Measurements from ENCODE around the gene POLR3A.

The POLR3A gene

GRCh38 chr10:77978360-77978759 is 51.0 kb downstream of the POLR3A start:
- no peak for DNase-seq (ENCODE audit: low read depth, low spot score)

GRCh38 chr10:77977934-77978333 is 51.4 kb downstream of the POLR3A start:
- DNase-seq (ENCODE audit: low read depth, low spot score): no peak

GRCh38 chr10:77977016-77977415 is 52.3 kb downstream of the POLR3A start:
- DNase-seq (ENCODE audit: low read depth, low spot score): no peak

GRCh38 chr10:77975086-77975666 is 54.1 kb downstream of the POLR3A start:
- no peak for DNase-seq (ENCODE audit: low read depth, low spot score)

- DNase-seq (ENCODE audit: low read depth, low spot score): peak; percentile 64
These were observed 54.8 kb downstream of the POLR3A start for GRCh38 chr10:77974396-77975074.

- no peak for DNase-seq (ENCODE audit: low read depth, low spot score)
These were observed 56.0 kb downstream of the POLR3A start for GRCh38 chr10:77973276-77973675.

- DNase-seq (ENCODE audit: low read depth, low spot score): no peak
These were observed 57.2 kb downstream of the POLR3A start for GRCh38 chr10:77972148-77972547.

- DNase-seq (ENCODE audit: low read depth, low spot score): no peak
These were observed 57.5 kb downstream of the POLR3A start for GRCh38 chr10:77971804-77972144.

- peak; percentile 33 for DNase-seq (ENCODE audit: low read depth, low spot score)
These were observed 58.2 kb downstream of the POLR3A start for GRCh38 chr10:77970869-77971803.

GRCh38 chr10:77969114-77969513 is 60.2 kb downstream of the POLR3A start:
- DNase-seq (ENCODE audit: low read depth, low spot score): no peak

GRCh38 chr10:77967611-77968022 is 61.7 kb downstream of the POLR3A start:
- no peak for DNase-seq (ENCODE audit: low read depth, low spot score)

- no peak for DNase-seq (ENCODE audit: low read depth, low spot score)
These were observed 64.0 kb downstream of the POLR3A start for GRCh38 chr10:77965294-77965693.

- DNase-seq (ENCODE audit: low read depth, low spot score): no peak
These were observed 64.5 kb downstream of the POLR3A start for GRCh38 chr10:77964811-77965210.

GRCh38 chr10:77963901-77964300 is 65.4 kb downstream of the POLR3A start:
- no peak for DNase-seq (ENCODE audit: low read depth, low spot score)

GRCh38 chr10:77962350-77963146 is 66.8 kb downstream of the POLR3A start:
- no peak for DNase-seq (ENCODE audit: low read depth, low spot score)

GRCh38 chr10:77961668-77962067 is 67.6 kb downstream of the POLR3A start:
- no peak for DNase-seq (ENCODE audit: low read depth, low spot score)

- no peak for DNase-seq (ENCODE audit: low read depth, low spot score)
These were observed 68.4 kb downstream of the POLR3A start for GRCh38 chr10:77960829-77961329.

- DNase-seq (ENCODE audit: low read depth, low spot score): no peak
These were observed 69.3 kb downstream of the POLR3A start for GRCh38 chr10:77959887-77960455.

GRCh38 chr10:77959384-77959783 is 69.9 kb downstream of the POLR3A start:
- no peak for DNase-seq (ENCODE audit: low read depth, low spot score)

- no peak for DNase-seq (ENCODE audit: low read depth, low spot score)
These were observed 74.2 kb downstream of the POLR3A start for GRCh38 chr10:77955136-77955535.

- peak; percentile 79 for DNase-seq (ENCODE audit: low read depth, low spot score)
These were observed 80.1 kb downstream of the POLR3A start for GRCh38 chr10:77949167-77949566.
